C4-2B (cell line): ENCODE results near the gene PKMYT1.

Experiments used
- ZFX ChIP-seq: fragments of 450-650 bp; IDR thresholded peaks from 2 replicates; pipeline ENCODE4 v1.6.1; 2017
- TF ChIP-seq, protein P1 (sequence below): fragments of 450-650 bp; conservative IDR thresholded peaks from 2 replicates; pipeline ENCODE4 v1.5.1; 2017; ENCODE audit warnings: mild to moderate bottlenecking

DNA sequence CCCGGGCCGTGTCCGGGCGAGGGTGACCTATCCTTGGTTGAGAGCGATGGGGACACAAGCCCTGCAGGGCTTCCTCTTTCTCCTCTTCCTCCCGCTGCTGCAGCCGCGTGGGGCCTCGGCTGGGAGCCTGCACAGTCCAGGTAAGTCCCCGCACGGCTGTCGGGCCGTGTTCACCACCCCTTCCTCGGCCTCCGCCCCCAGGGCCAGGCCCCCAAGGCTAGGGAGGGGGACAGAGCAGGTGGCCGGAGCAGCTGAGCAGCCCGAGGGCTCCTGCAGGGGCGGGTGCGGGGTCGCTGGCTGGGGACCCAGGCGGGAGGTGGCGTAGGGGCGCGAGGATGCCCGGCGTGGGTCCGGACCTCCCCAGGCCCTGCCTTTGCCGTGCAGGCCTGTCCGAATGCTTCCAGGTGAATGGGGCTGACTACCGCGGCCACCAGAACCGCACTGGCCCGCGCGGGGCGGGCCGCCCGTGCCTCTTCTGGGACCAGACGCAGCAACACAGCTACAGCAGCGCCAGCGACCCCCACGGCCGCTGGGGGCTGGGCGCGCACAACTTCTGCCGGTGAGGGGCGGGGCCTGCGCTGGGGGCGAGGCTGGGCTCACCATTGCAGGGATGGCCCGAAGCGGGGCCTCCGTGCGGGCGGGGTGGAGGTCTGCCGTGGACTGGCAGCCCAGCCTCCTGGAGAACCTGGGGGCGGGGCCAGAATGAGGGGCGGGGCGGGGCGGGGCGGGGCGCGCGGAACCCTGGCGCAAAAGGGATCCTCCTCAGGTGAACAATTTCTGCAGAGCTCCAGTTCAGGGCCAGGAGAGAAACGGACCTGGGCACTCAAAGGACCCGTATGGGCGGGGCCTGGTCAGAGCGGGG, 15.5 kb downstream of the PKMYT1 start:
- TF ChIP-seq, protein P1, sequence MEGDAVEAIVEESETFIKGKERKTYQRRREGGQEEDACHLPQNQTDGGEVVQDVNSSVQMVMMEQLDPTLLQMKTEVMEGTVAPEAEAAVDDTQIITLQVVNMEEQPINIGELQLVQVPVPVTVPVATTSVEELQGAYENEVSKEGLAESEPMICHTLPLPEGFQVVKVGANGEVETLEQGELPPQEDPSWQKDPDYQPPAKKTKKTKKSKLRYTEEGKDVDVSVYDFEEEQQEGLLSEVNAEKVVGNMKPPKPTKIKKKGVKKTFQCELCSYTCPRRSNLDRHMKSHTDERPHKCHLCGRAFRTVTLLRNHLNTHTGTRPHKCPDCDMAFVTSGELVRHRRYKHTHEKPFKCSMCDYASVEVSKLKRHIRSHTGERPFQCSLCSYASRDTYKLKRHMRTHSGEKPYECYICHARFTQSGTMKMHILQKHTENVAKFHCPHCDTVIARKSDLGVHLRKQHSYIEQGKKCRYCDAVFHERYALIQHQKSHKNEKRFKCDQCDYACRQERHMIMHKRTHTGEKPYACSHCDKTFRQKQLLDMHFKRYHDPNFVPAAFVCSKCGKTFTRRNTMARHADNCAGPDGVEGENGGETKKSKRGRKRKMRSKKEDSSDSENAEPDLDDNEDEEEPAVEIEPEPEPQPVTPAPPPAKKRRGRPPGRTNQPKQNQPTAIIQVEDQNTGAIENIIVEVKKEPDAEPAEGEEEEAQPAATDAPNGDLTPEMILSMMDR, result peak; percentile 12
- TF ChIP-seq ZFX, result peak; percentile 57; the same call in 1 of the 2 replicates
